ENCODE measurements around the gene RAVER2.
"Not testable (repeated sequence)": the region's sequence is repeated elsewhere in the genome, so short reads cannot be mapped to it uniquely, and the experiment has no call there.

The RAVER2 gene

DNA sequence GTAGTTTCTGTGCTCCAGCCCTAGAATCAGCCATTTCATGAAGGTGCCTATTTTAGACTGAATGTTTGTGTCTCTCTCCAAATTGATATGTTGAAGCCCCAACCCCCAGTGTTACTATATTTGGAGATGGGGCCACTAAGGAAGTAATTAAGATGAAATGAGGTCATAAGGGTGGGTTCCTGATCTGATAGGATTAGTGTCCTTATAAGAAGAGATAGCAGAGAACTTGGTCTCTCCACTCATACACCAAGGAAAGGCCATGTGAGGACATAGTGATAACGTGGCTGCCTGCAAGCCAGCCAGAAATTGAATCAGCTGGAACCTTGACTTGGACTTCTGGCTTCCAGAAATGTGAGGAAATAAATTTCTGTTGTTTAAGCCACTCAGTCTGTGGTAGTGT is 12.3 kb downstream of the RAVER2 start:
- H3K9ac ChIP-seq = no peak overlapping the region
- peaks cover 0 to 35% (median 22%) of the 10 kb centered on the region in 11 experiments; a peak in 19 of 22 replicates for H3K36me3 ChIP-seq
- no peak overlapping the region for H3K4me3 ChIP-seq
- H3K9me3 ChIP-seq (replicated peaks in 1 of 11) = peaks cover 20 to 37% (median 28%) of the 10 kb centered on the region in 11 experiments
- no peak for TF ChIP-seq Cebpa-rat (IDR thresholded peaks at IDR 0.05)
- no peaks in the 10 kb centered on the region for H3K27me3 ChIP-seq
- H3K4me1 ChIP-seq = no peaks in the 10 kb centered on the region; a peak in 1 of 20 replicates
- H3K27ac ChIP-seq = no peak overlapping the region
- 0 out of 22 replicates have a peak, but pooled peaks cover 0 to under 1% (median 0%) of the 10 kb centered on the region in 11 experiments for H4K20me1 ChIP-seq
- no peak overlapping the region; a peak in 1 of 22 replicates for H3K4me2 ChIP-seq

DNA sequence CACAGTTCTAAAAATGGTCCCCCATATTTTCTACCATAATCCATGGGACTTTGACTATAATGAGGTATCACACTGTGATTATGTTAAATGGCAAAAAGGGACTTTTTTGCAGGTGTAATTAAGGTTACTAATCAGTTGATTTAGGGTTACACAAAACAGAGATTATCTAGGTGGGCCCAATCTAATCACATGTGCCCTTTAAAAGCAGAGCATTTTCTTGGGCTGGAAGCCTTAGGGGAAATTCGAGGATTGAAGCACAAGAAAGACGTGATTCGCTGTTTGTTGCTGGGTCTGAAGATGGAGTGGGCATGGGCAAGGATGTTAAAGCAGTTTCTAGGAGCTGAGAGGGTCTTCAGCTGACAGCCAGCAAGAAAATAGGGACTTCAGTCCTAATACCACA is 13.4 kb downstream of the RAVER2 start:
- Histone ChIP-seq H3K4me3 (no peak overlapping the region), H3K9ac (no peak overlapping the region), H3K27ac (no peak overlapping the region), H3K4me2 (no peak overlapping the region), H3K27me3 (no peaks in the 10 kb centered on the region), H4K20me1 (no peaks in the 10 kb centered on the region), H3K9me3 (replicated peaks in 1 of 11) (peaks cover 20 to 36% (median 28%) of the 10 kb centered on the region in 11 experiments), H3K36me3 (peaks cover 0 to 27% (median 18%) of the 10 kb centered on the region in 11 experiments; a peak in 19 of 22 replicates), H3K4me1 (no peaks in the 10 kb centered on the region; a peak in 1 of 20 replicates)
- no peak for TF ChIP-seq Cebpa-rat (IDR thresholded peaks at IDR 0.05)

DNA sequence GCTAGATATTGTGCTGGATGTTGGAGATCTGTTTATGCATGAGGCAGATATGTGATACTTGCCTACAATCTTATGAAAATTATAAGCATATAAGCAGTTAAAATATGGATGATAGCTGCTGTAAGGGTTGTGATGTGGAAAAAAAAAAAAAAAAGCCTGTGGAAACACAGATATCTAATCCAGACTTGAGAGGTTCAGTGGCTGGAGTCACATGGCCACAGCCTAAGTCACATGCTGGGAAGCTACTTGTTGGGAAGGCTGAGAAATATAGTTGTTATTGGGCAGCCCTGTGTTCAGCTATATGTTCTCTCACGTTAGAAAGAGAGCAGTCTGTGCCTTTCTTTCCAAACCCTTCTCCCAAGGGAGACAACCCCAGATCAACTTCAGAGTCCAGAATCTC is 15.1 kb downstream of the RAVER2 start:
- no peak for TF ChIP-seq Cebpa-rat (IDR thresholded peaks at IDR 0.05)
- Histone ChIP-seq H3K9ac (no peak overlapping the region), H3K27ac (no peak overlapping the region), H3K4me3 (no peak overlapping the region), H3K4me2 (no peak overlapping the region), H3K9me3 (replicated peaks in 1 of 11) (peaks cover 20 to 36% (median 28%) of the 10 kb centered on the region in 11 experiments), H3K27me3 (no peaks in the 10 kb centered on the region), H3K4me1 (no peaks in the 10 kb centered on the region; a peak in 1 of 20 replicates), H4K20me1 (no peaks in the 10 kb centered on the region), H3K36me3 (peaks cover 0 to 27% (median 18%) of the 10 kb centered on the region in 11 experiments; a peak in 19 of 22 replicates)

DNA sequence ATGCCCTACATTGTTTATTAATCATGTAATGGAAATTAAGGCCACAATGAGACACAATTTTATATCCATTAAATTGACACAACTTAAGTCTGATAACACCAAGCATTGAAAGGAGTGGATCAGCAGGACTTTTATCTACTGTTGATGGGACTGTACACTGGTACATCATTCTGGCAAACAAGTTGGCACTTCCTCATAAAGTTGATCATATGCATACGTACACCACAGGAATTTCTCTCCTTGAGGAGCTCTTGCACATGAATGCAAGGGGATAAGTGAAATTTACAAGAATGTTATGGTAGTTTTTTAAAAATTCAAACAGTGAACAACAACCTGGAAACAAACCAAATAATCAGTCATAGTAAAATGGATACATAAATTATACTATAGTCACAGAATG is 20.1 kb downstream of the RAVER2 start:
- 0 out of 22 replicates have a peak, but pooled peaks cover 0 to 7% (median 0%) of the 10 kb centered on the region in 11 experiments for H4K20me1 ChIP-seq
- H3K4me2 ChIP-seq = no peak overlapping the region
- no peak for TF ChIP-seq Cebpa-rat (IDR thresholded peaks at IDR 0.05)
- H3K27me3 ChIP-seq = no peaks in the 10 kb centered on the region
- no peak overlapping the region for H3K4me3 ChIP-seq
- peaks cover 0 to 15% (median 8%) of the 10 kb centered on the region in 11 experiments; a peak in 16 of 22 replicates for H3K36me3 ChIP-seq
- H3K27ac ChIP-seq = no peak overlapping the region
- H3K4me1 ChIP-seq = peaks cover 0 to 4% (median 0%) of the 10 kb centered on the region in 10 experiments; a peak in 3 of 20 replicates
- H3K9me3 ChIP-seq (replicated peaks in 1 of 11) = peaks cover 0 to 10% (median 3%) of the 10 kb centered on the region in 11 experiments; a peak in 18 of 22 replicates
- no peak overlapping the region for H3K9ac ChIP-seq

DNA sequence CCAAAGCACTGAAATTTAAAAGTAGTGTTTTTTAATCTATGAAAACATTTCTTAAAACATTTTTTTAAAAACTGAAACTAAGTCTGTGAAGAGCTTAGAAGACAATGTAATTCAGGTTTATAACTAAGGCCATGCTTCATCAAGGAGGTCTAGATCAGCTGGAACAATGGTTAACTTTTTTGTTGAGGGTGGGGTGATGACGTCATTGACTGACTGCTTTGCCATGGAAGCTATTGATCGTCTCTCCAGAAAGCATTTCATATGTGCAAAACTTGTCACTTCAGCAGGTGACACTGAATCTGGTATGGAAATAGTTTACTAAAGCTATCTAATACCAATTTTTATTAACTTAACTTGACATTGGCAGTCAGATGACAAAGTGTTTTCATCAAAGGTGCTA is 21.0 kb downstream of the RAVER2 start:
- no peak for TF ChIP-seq Cebpa-rat (IDR thresholded peaks at IDR 0.05)
- Histone ChIP-seq H3K9ac (no peak overlapping the region), H3K4me1 (peaks cover 0 to 4% (median 0%) of the 10 kb centered on the region in 10 experiments; a peak in 2 of 20 replicates), H3K27me3 (no peaks in the 10 kb centered on the region), H3K27ac (no peak overlapping the region), H3K4me3 (no peak overlapping the region), H3K9me3 (replicated peaks in 1 of 11) (peaks cover 7 to 18% (median 11%) of the 10 kb centered on the region in 11 experiments; a peak in 20 of 22 replicates), H3K4me2 (no peak overlapping the region), H4K20me1 (0 out of 22 replicates have a peak, but pooled peaks cover 0 to 7% (median 0%) of the 10 kb centered on the region in 11 experiments), H3K36me3 (peaks cover 3 to 23% (median 16%) of the 10 kb centered on the region in 11 experiments; a peak in 19 of 22 replicates)

DNA sequence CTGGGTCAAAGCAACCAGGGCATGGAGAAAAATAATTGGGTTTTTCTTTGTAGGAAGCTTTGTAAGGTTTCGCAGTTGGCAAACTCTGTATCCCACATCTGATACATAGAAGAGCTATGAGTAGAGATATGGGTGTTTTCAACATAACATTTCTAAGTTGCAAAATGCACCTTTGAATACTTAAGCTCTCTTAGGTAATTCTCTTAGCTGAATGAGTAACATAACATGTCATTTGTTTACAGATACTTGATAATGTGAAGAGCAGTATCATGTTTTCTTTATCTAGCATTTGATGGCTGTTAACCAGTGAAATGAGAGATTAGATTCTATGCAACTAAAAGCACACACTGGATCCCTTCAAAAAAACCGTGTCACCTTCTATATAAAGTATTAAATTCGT is 21.6 kb downstream of the RAVER2 start:
- no peak overlapping the region for H3K9ac ChIP-seq
- no peak overlapping the region for H3K4me2 ChIP-seq
- TF ChIP-seq Cebpa-rat (IDR thresholded peaks at IDR 0.05) = no peak
- peaks cover 0 to 4% (median 0%) of the 10 kb centered on the region in 10 experiments; a peak in 2 of 20 replicates for H3K4me1 ChIP-seq
- H3K36me3 ChIP-seq = peaks cover 4 to 29% (median 22%) of the 10 kb centered on the region in 11 experiments; a peak in 19 of 22 replicates
- H3K9me3 ChIP-seq (replicated peaks in 1 of 11) = peaks cover 10 to 24% (median 17%) of the 10 kb centered on the region in 11 experiments; a peak in 20 of 22 replicates
- H3K27ac ChIP-seq = no peak overlapping the region
- no peaks in the 10 kb centered on the region for H3K27me3 ChIP-seq
- 0 out of 22 replicates have a peak, but pooled peaks cover 0 to 7% (median 0%) of the 10 kb centered on the region in 11 experiments for H4K20me1 ChIP-seq
- no peak overlapping the region for H3K4me3 ChIP-seq

DNA sequence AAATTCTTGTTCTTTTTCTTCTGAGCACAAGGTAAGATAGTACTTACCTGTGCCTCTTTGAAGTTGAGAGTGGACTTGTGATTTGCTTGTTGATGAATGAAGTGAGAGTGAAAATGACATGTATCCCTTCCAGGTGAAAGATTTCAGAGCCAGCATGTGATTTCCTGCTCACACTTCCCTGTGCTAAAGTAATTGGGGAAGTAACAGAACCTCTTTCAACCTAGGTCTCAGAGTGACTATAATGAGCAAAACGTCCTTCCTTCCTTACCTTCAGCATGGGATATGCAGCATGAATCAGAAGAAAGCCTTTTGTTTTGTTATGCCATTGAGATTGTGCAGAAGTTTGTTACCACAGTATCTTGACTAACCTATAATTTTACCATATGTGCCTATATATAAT is 24.6 kb downstream of the RAVER2 start:
- Histone ChIP-seq H3K36me3 (peaks cover 4 to 45% (median 34%) of the 10 kb centered on the region in 11 experiments; a peak in 19 of 22 replicates), H4K20me1 (0 out of 22 replicates have a peak, but pooled peaks cover 0 to 7% (median 0%) of the 10 kb centered on the region in 11 experiments), H3K9ac (no peak overlapping the region), H3K4me3 (no peak overlapping the region), H3K4me1 (peaks cover 0 to 4% (median 0%) of the 10 kb centered on the region in 10 experiments; a peak in 3 of 20 replicates), H3K27ac (no peak overlapping the region), H3K4me2 (no peak overlapping the region), H3K9me3 (replicated peaks in 1 of 11) (peaks cover 16 to 41% (median 32%) of the 10 kb centered on the region in 11 experiments; a peak in 21 of 22 replicates), H3K27me3 (no peaks in the 10 kb centered on the region)
- no peak for TF ChIP-seq Cebpa-rat (IDR thresholded peaks at IDR 0.05)

DNA sequence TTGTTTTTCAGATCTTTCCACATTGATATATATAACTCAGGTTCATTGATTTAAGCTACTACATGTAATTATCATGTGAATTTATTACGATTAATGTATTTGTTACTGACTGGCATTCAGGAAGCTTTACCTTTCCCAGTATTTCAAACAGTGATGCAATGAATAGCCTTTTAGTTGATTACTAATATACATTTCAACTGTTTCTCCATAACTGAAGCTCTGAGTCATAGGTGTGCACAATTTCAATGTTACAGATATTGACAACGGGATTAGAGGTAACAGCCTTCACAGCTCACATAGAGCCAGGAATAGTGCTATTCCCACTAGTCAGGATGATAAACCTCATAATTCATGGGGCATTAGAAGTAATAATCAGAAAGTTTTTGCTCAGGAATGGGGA is 25.1 kb downstream of the RAVER2 start:
- peaks cover 4 to 45% (median 34%) of the 10 kb centered on the region in 11 experiments; a peak in 19 of 22 replicates for H3K36me3 ChIP-seq

DNA sequence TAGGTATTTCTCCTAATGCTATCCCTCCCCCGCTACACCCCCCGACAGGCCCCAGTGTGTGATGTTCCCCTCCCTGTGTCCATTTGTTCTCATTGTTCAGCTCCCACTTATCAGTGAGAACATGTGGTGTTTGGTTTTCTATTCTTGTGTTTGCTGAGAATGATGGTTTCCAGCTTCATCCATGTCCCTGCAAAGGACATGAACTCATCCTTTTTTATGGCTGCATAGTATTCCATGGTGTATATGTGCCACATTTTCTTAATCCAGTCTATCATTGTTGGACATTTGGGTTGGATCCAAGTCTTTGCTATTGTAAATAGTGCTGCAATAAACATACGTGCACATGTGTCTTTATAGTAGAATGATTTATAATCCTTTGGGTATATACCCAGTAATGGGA is 28.4 kb downstream of the RAVER2 start:
- H3K27me3 ChIP-seq, H3K4me2 ChIP-seq, H3K4me3 ChIP-seq, H3K27ac ChIP-seq, H3K9ac ChIP-seq, H4K20me1 ChIP-seq: not testable (repeated sequence)
- Histone ChIP-seq H3K4me1 (peaks cover 0 to 11% (median 0%) of the 10 kb centered on the region in 10 experiments; a peak in 5 of 20 replicates), H3K9me3 (replicated peaks in 1 of 11) (peaks cover 16 to 41% (median 32%) of the 10 kb centered on the region in 11 experiments; a peak in 21 of 22 replicates), H3K36me3 (peaks cover 4 to 49% (median 38%) of the 10 kb centered on the region in 11 experiments; a peak in 19 of 22 replicates)

More for the DNA sequence above, 25.1 kb downstream of the RAVER2 start:
- Histone ChIP-seq H4K20me1 (0 out of 22 replicates have a peak, but pooled peaks cover 0 to 7% (median 0%) of the 10 kb centered on the region in 11 experiments), H3K4me2 (no peak overlapping the region), H3K4me3 (no peak overlapping the region), H3K9me3 (replicated peaks in 1 of 11) (peaks cover 16 to 41% (median 32%) of the 10 kb centered on the region in 11 experiments; a peak in 21 of 22 replicates), H3K27me3 (no peaks in the 10 kb centered on the region), H3K27ac (no peak overlapping the region), H3K4me1 (peaks cover 0 to 6% (median 0%) of the 10 kb centered on the region in 10 experiments; a peak in 5 of 20 replicates), H3K9ac (no peak overlapping the region)
- no peak for TF ChIP-seq Cebpa-rat (IDR thresholded peaks at IDR 0.05)
